ENCODE results near the gene HIVEP1.

GRCh38 chr6:12134991-12135390, 122.9 kb downstream of the HIVEP1 start:
- TF ChIP-seq TIGD3 (CRISPR knock-in tag; IDR thresholded peaks at IDR 0.05; ENCODE audit: borderline replicate concordance) (no peak), ZFX (CRISPR knock-in tag; IDR thresholded peaks at IDR 0.05; ENCODE audit: low read depth) (no peak), CREM (IDR thresholded peaks at IDR 0.05) (no peak), CREM (CRISPR knock-in tag; IDR thresholded peaks at IDR 0.05) (no peak), ZNF33B (CRISPR knock-in tag; IDR thresholded peaks at IDR 0.05) (no peak), CTCF (CRISPR knock-in tag; IDR thresholded peaks at IDR 0.05) (no peak), ZNF589 (CRISPR knock-in tag; conservative IDR thresholded peaks at IDR 0.05) (no peak), RBFOX2 (IDR thresholded peaks at IDR 0.05; ENCODE audit: low read depth, low read length) (no peak), POLR2AphosphoS5 (IDR thresholded peaks at IDR 0.05; ENCODE audit: low read depth, low read length) (no peak), POLR2A (IDR thresholded peaks at IDR 0.05; ENCODE audit: insufficient read depth in 1 of 2, low read depth in 2 of 2, low read length in 2 of 2) (no peak), RAD51 (IDR thresholded peaks at IDR 0.05; ENCODE audit: borderline replicate concordance) (no peak)

Data from HepG2 (cell line).